ENCODE results near the gene AKAP3.

Gene AKAP3

DNA sequence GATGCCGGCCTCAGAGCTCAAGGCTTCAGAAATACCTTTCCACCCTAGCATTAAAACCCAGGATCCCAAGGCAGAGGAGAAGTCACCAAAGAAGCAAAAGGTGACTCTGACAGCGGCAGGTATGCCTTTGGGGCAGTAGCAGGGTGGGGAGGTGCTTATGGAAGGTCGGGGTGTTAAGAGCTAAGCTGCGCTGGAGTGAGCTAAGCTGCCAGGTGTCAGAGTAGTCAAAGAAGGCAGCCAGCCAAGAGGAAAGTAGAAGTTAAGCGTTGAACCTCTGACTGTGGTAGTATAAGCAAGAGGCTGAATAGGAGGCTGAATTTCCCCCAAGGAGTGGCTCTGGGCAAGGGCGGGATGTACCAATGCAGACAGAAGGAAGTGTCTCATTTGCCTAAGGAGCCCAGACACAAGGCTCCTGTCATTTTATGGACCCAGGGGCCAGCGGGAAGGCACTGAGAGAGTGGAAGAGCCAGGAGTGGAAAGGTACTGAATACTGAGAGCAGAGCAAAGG is 57.6 kb downstream of the AKAP3 start:
- no peak for FAIRE-seq

DNA sequence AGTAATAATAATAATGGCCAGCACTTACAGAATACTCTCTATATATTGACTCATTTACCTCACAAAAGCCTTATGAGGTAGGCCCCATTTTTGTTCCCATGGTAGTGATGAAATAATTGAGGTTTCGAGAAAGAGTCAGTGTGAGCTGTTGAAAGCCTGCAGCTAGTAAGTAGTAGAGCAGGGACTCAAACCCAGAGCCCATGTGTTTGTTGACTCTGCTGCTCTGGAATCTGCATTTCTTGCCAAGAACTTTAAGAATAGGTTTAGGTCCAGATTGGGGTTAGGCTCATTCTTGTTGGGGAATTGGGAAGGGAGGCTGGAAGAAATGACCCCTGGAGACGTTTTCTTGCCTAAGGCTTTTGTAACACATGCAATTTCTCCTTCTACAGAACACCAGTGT is 58.9 kb downstream of the AKAP3 start:
- no peak for FAIRE-seq

DNA sequence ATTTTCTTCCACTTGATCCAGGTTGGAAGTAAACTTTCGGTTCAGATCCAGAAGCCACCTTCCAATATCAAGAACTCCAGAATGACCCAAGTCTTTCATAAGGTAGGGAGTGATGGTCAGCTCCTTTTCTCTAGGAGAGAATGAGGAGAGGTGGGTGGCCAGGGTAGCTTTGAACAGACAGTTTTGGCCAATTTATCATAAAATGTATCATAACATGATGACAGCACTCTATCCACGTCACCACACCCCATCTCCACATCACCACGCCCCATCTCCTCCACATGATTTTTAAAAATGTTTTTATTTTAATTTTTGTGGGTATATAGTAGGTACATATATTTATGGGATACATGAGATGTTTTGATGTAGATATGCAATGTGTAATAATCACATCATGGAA is 59.9 kb downstream of the AKAP3 start:
- no peak for FAIRE-seq

DNA sequence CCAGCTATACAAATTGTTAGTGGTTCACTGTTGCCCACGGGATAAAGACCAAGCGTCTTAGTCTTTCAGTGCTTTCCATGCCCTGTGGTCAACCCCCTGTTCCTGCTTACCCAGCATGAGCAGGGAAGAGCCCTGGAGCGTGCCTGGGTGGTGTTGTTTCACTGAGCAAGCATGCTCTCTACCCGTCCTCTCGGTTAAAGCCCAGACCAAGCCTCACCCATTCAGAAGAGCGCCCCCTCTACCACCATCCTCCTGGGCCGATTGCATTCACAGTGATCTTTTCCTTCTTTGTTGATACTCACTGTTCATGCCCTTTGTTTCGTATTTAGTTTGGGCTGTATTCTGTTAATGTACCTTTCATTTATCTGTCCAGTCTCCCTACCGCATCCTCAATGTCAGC is 61.7 kb downstream of the AKAP3 start:
- no peak for FAIRE-seq

GRCh38 chr12:4586500-4586899 is 62.4 kb downstream of the AKAP3 start:
- FAIRE-seq, result no peak

GRCh38 chr12:4584896-4585295 is 64.0 kb downstream of the AKAP3 start:
- no peak for FAIRE-seq

GRCh38 chr12:4584281-4584680 is 64.6 kb downstream of the AKAP3 start:
- no peak for FAIRE-seq

GRCh38 chr12:4580281-4580688 is 68.6 kb downstream of the AKAP3 start:
- no peak for FAIRE-seq

- no peak for FAIRE-seq
Observed at GRCh38 chr12:4579305-4580102, 69.3 kb downstream of the AKAP3 start.

DNA sequence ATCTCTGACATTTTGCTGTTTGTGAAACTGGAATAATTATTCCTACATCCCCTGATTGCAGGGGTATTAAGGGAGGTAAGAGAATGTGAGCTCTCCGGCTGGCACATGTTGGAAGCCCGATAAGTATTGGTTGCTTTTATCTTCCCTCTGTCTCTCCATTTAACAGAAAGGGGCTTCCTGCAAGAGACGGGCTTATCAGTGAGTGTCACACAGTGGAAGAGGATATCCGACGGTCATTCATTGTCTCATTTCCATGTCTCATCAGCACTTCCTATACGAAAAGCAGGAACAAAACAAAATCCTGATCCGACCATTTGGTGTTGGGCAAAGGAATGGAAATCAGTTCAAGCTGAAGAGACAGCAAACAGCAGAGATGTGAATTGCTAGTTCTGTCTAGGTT is 76.2 kb downstream of the AKAP3 start:
- FAIRE-seq, result no peak

- no peak for FAIRE-seq
Observed at GRCh38 chr12:4569261-4569660, 79.6 kb downstream of the AKAP3 start.

DNA sequence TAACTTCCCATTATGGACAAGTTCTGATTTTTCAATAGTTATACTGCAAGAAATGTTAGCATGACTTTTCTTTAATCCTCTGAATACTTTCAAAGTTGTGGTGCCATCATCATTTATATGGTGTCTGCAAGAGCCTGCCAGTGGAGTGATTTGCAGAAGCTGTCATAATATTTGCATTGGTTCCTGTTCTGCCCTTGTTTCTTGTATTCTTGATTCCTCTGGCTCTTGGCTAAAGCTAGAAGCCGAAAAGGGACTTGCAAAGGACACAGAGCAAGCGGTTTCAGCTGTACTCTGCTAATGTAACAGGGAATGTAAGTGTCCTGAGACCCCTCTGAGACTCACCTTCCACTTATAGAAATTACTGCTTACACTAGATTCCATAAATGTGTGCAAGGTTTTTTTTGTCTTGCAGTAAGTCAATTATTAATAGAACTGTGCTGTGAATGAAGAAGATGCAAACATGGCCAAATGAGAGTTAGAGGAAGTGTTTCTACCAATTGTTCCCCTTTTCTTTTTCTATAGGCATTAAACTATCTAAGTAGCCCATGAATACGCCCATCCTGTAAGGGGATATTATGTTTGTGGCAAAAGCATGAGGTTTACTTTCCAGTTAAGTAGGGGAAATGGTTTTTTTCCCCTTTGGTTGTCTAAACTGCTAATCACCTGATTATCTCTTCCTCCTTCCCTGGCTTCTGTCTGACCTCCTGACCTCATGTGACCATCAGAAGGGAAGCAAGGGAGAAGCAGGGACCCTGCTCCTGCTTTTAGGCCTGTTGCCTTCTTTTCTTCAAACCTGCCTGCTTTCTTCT is 81.6 kb downstream of the AKAP3 start:
- no peak for FAIRE-seq

GRCh38 chr12:4566474-4566873 is 82.4 kb downstream of the AKAP3 start:
- no peak for FAIRE-seq

Data from islet of Langerhans (tissue), 1 donor.